Stomach (tissue), 4 donors: ENCODE results near the gene CACNG5.

Experiments used
- EP300 ChIP-seq: sonication (generic); formaldehyde crosslinking; IDR thresholded peaks from one replicate; pipeline ENCODE4 v1.6.1; 2017; ENCODE audit warnings: antibody characterized with exemption
- POLR2A ChIP-seq, 4 donors: fragments of 450-650 bp; IDR thresholded peaks; one replicate each; pipeline ENCODE4 v1.6.1; 2016; ENCODE audit warnings: antibody characterized with exemption in 4 of 4, control low read depth in 2 of 4, mild to moderate bottlenecking in 1 of 4, moderate library complexity in 1 of 4
- TF ChIP-seq, protein P1 (sequence below), 7 experiments: fragments of 450-650 bp in 4 of 7; fragments of 200-600 bp in 3 of 7; sonication (generic) in 3 of 7; IDR thresholded peaks; one replicate each; pipeline ENCODE4 v1.5.1; 2016 to 2019; ENCODE audit warnings: antibody characterized with exemption in 7 of 7, control low read depth in 2 of 7, mild to moderate bottlenecking in 1 of 7

GRCh38 chr17:66842959-66843358 lies 8.0 kb downstream of the CACNG5 start:
- TF ChIP-seq, protein P1, sequence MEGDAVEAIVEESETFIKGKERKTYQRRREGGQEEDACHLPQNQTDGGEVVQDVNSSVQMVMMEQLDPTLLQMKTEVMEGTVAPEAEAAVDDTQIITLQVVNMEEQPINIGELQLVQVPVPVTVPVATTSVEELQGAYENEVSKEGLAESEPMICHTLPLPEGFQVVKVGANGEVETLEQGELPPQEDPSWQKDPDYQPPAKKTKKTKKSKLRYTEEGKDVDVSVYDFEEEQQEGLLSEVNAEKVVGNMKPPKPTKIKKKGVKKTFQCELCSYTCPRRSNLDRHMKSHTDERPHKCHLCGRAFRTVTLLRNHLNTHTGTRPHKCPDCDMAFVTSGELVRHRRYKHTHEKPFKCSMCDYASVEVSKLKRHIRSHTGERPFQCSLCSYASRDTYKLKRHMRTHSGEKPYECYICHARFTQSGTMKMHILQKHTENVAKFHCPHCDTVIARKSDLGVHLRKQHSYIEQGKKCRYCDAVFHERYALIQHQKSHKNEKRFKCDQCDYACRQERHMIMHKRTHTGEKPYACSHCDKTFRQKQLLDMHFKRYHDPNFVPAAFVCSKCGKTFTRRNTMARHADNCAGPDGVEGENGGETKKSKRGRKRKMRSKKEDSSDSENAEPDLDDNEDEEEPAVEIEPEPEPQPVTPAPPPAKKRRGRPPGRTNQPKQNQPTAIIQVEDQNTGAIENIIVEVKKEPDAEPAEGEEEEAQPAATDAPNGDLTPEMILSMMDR (IDR thresholded peaks at IDR 0.05): no peak
- TF ChIP-seq EP300 (no peak), POLR2A (IDR thresholded peaks at IDR 0.05) (no peak)
